HCT116 (cell line): ENCODE measurements around the gene TBC1D30. TPM values are rescaled to one million over a fixed set of nuclear protein-coding genes. Genes with fewer than 3 reads are reported as not detected.

Source experiments
- ATAC-seq: fragments of 200-7000 bp; cut with Tn5 transposase; 2 replicates; pipeline ENCODE4 v1.9.1; 2020; ENCODE audit warnings: mild to moderate bottlenecking, moderate library complexity
- BruUV-seq: library from RNA; stranded (reverse); fragments of 400-500 nt; replicated peaks from 2 replicates; lab custom pipeline; 2021; lab: Mats Ljungman, UMichigan
- CTCF ChIA-PET: fragments of 300-600 bp; sonication (Branson Sonifier 250); formaldehyde crosslinking; loops from one replicate; lab custom pipeline; 2021; ENCODE audit warnings: antibody characterized with exemption; lab: Charles Lee
- POLR2A ChIA-PET: fragments of 300-600, 350-600 bp; sonication (Branson Sonifier 250); formaldehyde crosslinking; loops from one replicate; lab custom pipeline; 2021; ENCODE audit warnings: antibody characterized with exemption; lab: Charles Lee
- RAD21 ChIA-PET, 2 experiments: fragments of 300-600 bp; sonication (Branson Sonifier 250); formaldehyde crosslinking; loops; one replicate each; lab custom pipeline; 2023; ENCODE audit warnings: low total read pairs in 2 of 2; ENCODE audit not compliant: uncharacterized antibody in 2 of 2, unreplicated experiment in 2 of 2, low non-redundant PET in 1 of 2; lab: Charles Lee
- DNase-seq: peaks from one replicate; pipeline ENCODE4 v3.0.0-alpha.2; 2010; ENCODE audit warnings: low read depth, low spot score
- H2AFZ ChIP-seq: fragments of 200-600 bp; shearing (Covaris generic), sonication (generic); 2 replicates; pipeline ENCODE4 v1.6.1; 2017; ENCODE audit warnings: low read depth, mixed run types, mixed read lengths, antibody characterized with exemption, low read length; ENCODE audit not compliant: poor library complexity, severe bottlenecking
- H3K27ac ChIP-seq: 2 replicates; pipeline ENCODE4 v1.5.1; 2012; ENCODE audit warnings: low read depth, low read length
- H3K27me3 ChIP-seq: fragments of 200-600 bp; sonication (generic); 2 replicates; pipeline ENCODE4 v1.6.1; 2016; ENCODE audit warnings: mixed run types, low read length, mixed read lengths; ENCODE audit not compliant: insufficient read depth
- H3K36me3 ChIP-seq, 2 experiments: fragments of 200-500 bp in 1 of 2; fragments of 200-600 bp in 1 of 2; sonication (Bioruptor generic) in 1 of 2; sonication (generic) in 1 of 2; 2 replicates each; pipeline versions ENCODE4 v1.5.1 to v1.6.1; 2014 to 2016; ENCODE audit warnings: low read length in 2 of 2, inconsistent platforms in 1 of 2, mixed read lengths in 1 of 2, mixed run types in 1 of 2; ENCODE audit not compliant: insufficient read depth in 2 of 2, control insufficient read depth in 1 of 2
- H3K4me1 ChIP-seq, 2 experiments: fragments of 200-600 bp in 1 of 2; sonication (generic) in 1 of 2; 2 replicates each; pipeline versions ENCODE4 v1.5.1 to v1.6.1; 2012 to 2017; ENCODE audit warnings: low read length in 2 of 2, inconsistent platforms in 1 of 2, mild to moderate bottlenecking in 1 of 2, mixed read lengths in 1 of 2, mixed run types in 1 of 2, moderate library complexity in 1 of 2; ENCODE audit not compliant: insufficient read depth in 2 of 2, control insufficient read depth in 1 of 2
- H3K4me2 ChIP-seq: fragments of 200-600 bp; sonication (generic); 2 replicates; pipeline ENCODE4 v1.6.1; 2017; ENCODE audit warnings: mixed run types, low read length, mixed read lengths
- H3K4me3 ChIP-seq, 2 experiments: fragments of 200-600 bp in 1 of 2; sonication (generic) in 1 of 2; replicated peaks in 1 of 2; 2 replicates each; pipeline ENCODE4 v1.5.1; 2011 to 2016; ENCODE audit warnings: low read length in 2 of 2, control low read depth in 1 of 2, low read depth in 1 of 2, mild to moderate bottlenecking in 1 of 2, mixed read lengths in 1 of 2, mixed run types in 1 of 2
- H3K79me2 ChIP-seq: fragments of 200-600 bp; sonication (generic); 2 replicates; pipeline ENCODE4 v1.6.1; 2017; ENCODE audit warnings: mild to moderate bottlenecking, mixed run types, low read length, moderate library complexity, mixed read lengths; ENCODE audit not compliant: insufficient read depth
- H3K9ac ChIP-seq: fragments of 200-600 bp; sonication (generic); 2 replicates; pipeline ENCODE4 v1.6.1; 2016; ENCODE audit warnings: low read length, mixed read lengths
- H3K9me2 ChIP-seq: fragments of 200-600 bp; sonication (generic), shearing (Covaris generic); 2 replicates; pipeline ENCODE4 v1.6.1; 2017; ENCODE audit warnings: mixed run types, mild to moderate bottlenecking, moderate library complexity; ENCODE audit not compliant: insufficient read depth
- H3K9me3 ChIP-seq, 2 experiments: fragments of 200-500 bp in 1 of 2; fragments of 200-600 bp in 1 of 2; sonication (Bioruptor generic) in 1 of 2; sonication (generic) in 1 of 2; 2 replicates each; pipeline ENCODE4 v1.6.1; 2014 to 2017; ENCODE audit warnings: low read length in 2 of 2, mixed read lengths in 2 of 2, inconsistent platforms in 1 of 2, low read depth in 1 of 2, mild to moderate bottlenecking in 1 of 2, mixed run types in 1 of 2, moderate library complexity in 1 of 2; ENCODE audit not compliant: control insufficient read depth in 1 of 2, insufficient read depth in 1 of 2
- H4K20me1 ChIP-seq: fragments of 200-600 bp; sonication (generic), shearing (Covaris generic); 2 replicates; pipeline ENCODE4 v1.6.1; 2017; ENCODE audit warnings: mixed run types, mild to moderate bottlenecking, moderate library complexity; ENCODE audit not compliant: insufficient read depth
- CEBPB ChIP-seq: IDR thresholded peaks from 2 replicates; pipeline ENCODE4 v1.6.1; 2012; ENCODE audit warnings: low read depth
- ELF1 ChIP-seq: IDR thresholded peaks from 2 replicates; pipeline ENCODE4 v1.6.1; 2012; ENCODE audit warnings: low read depth, borderline replicate concordance
- EZH2 ChIP-seq: fragments of 200-600 bp; sonication (generic); IDR thresholded peaks from 2 replicates; pipeline ENCODE4 v1.6.1; 2017; ENCODE audit warnings: antibody characterized with exemption, mixed run types
- EZH2phosphoT487 ChIP-seq: fragments of 200-600 bp; IDR thresholded peaks from 2 replicates; pipeline ENCODE4 v1.6.1; 2018; ENCODE audit warnings: antibody characterized with exemption, borderline replicate concordance
- JUND ChIP-seq: IDR thresholded peaks from 2 replicates; pipeline ENCODE4 v1.6.1; 2012
- POLR2AphosphoS5 ChIP-seq: IDR thresholded peaks from 2 replicates; pipeline ENCODE4 v1.6.1; 2011; ENCODE audit warnings: mild to moderate bottlenecking, low read depth, low read length, moderate library complexity
- REST ChIP-seq: IDR thresholded peaks from 2 replicates; pipeline ENCODE4 v1.6.1; 2012; ENCODE audit warnings: low read depth
- SP1 ChIP-seq: IDR thresholded peaks from 2 replicates; pipeline ENCODE4 v1.6.1; 2012; ENCODE audit warnings: low read depth
- SRF ChIP-seq: IDR thresholded peaks from 2 replicates; pipeline ENCODE4 v1.6.1; 2012; ENCODE audit warnings: low read depth
- TCF7L2 ChIP-seq: IDR thresholded peaks from 2 replicates; pipeline ENCODE4 v1.7.0; 2011; ENCODE audit warnings: borderline replicate concordance, inconsistent platforms; ENCODE audit not compliant: insufficient read depth, insufficient read length; ENCODE audit errors: extremely low read depth
- ZBTB33 ChIP-seq: IDR thresholded peaks from 2 replicates; pipeline ENCODE4 v1.6.1; 2011; ENCODE audit warnings: mild to moderate bottlenecking, low read length, moderate library complexity; ENCODE audit not compliant: insufficient replicate concordance; ENCODE audit errors: extremely low read depth
- ZFX ChIP-seq: fragments of 450-650 bp; IDR thresholded peaks from 2 replicates; pipeline ENCODE4 v1.6.1; 2017
- intact Hi-C: fragments of 100-400 bp; cut with micrococcal nuclease; formaldehyde crosslinking; loops from 2 replicates; pipeline ENCODE4 v1.10.0; 2022
- total RNA-seq: library from RNA; stranded (reverse); gene quantifications from one replicate; pipeline ENCODE4 v1.2.1, GENCODE V29; 2021; ENCODE audit not compliant: unreplicated experiment

Gene TBC1D30
- total RNA-seq, 1 experiment from 2014 or later = 24.1 TPM

- DNase-seq (no peak), ATAC-seq (no peak)
- no peaks in the 10 kb centered on the region for H3K9me3 ChIP-seq
- H3K9me2 ChIP-seq = no peaks in the 10 kb centered on the region
- intact Hi-C loops = no loop called here
- no peaks in the 10 kb centered on the region for H3K27me3 ChIP-seq
- H3K9ac ChIP-seq = peak overlapping the region; percentile 74
- no peak overlapping the region for H3K27ac ChIP-seq
- peaks cover 0 to 3% of the 10 kb centered on the region in 2 experiments; a peak in 1 of 4 replicates for H3K36me3 ChIP-seq
- peak overlapping the region; percentile 72 for H3K4me2 ChIP-seq
- no peaks in the 10 kb centered on the region for H4K20me1 ChIP-seq
- peaks cover 12 to 20% of the 10 kb centered on the region in 2 experiments for H3K4me1 ChIP-seq
- H3K4me3 ChIP-seq = peak overlapping the region; percentile 57 to 78; a peak in 3 of 4 replicates
- H3K79me2 ChIP-seq = peaks cover 56% of the 10 kb centered on the region
- TF ChIP-seq ELF1 = no peak
- no peak for TF ChIP-seq EZH2phosphoT487
- no peak for TF ChIP-seq CEBPB
- no peak for TF ChIP-seq ZBTB33
- TF ChIP-seq POLR2AphosphoS5 = no peak
- no peak for TF ChIP-seq REST
- TF ChIP-seq SRF = no peak
- TF ChIP-seq ZFX = no peak
- no peak for TF ChIP-seq TCF7L2
- no peak for TF ChIP-seq EZH2
- TF ChIP-seq JUND = no peak
- no peak for TF ChIP-seq SP1
- ChIA-PET CTCF (interaction anchor here (1.5 to 4.3 kb wide), 3 partner anchors 13 to 233 kb away, joined by 3 to 23 read pairs (median 20); no protein-coding TSS in a partner anchor), POLR2A (interaction anchor here (0.8 kb wide), 1 partner anchor 14 kb away, joined by 3 read pairs; no protein-coding TSS in a partner anchor), RAD21 (interaction anchor here in 1 of 2 experiments (0.6 kb wide), 1 partner anchor 232 kb away, joined by 4 read pairs; no protein-coding TSS in a partner anchor)
- no peak overlapping the region for H2AFZ ChIP-seq
- no TSS peak for BruUV-seq
Observed at GRCh38 chr12:64782191-64782876, 42.1 kb upstream of the TBC1D30 start.
